Left lung (tissue), 10 donors: ENCODE data around the gene DYRK1A. TPM values are rescaled to one million over a fixed set of nuclear protein-coding genes. Genes with fewer than 3 reads are reported as not detected.
A peak's percentile ranks its signal among the peaks of the same experiment; 100 is the strongest.

Experiments
- ATAC-seq: fragments of 200-7000 bp; cut with Tn5 transposase; one replicate; pipeline ENCODE4 v1.9.1; 2020; ENCODE audit warnings: moderate library complexity
- DNase-seq, 4 donors: peaks; one replicate each; pipeline ENCODE4 v3.0.0-alpha.2; 2013 to 2020
- H3K27ac ChIP-seq, 2 donors: fragments of 200-600 bp; sonication (generic) in 1 of 2; one replicate each; pipeline versions ENCODE4 v1.5.0 to v1.8.0; 2020 to 2021
- H3K27me3 ChIP-seq, 2 donors: fragments of 200-600 bp; sonication (generic) in 1 of 2; one replicate each; pipeline versions ENCODE4 v1.5.0 to v1.8.0; 2020 to 2021
- H3K36me3 ChIP-seq, 2 donors: fragments of 200-600 bp; sonication (generic) in 1 of 2; one replicate each; pipeline versions ENCODE4 v1.5.0 to v1.8.0; 2020 to 2021
- H3K4me1 ChIP-seq, 2 donors: fragments of 200-600 bp; one replicate each; pipeline ENCODE4 v1.8.0; 2021
- H3K4me3 ChIP-seq, 2 donors: fragments of 200-600 bp; sonication (generic) in 1 of 2; one replicate each; pipeline versions ENCODE4 v1.5.0 to v1.8.0; 2020 to 2021; ENCODE audit warnings: mild to moderate bottlenecking in 1 of 2
- H3K9me3 ChIP-seq, 2 donors: fragments of 200-600 bp; sonication (generic) in 1 of 2; one replicate each; pipeline versions ENCODE4 v1.5.0 to v1.8.0; 2020 to 2021
- intact Hi-C, 2 donors: fragments of 100-400 bp; cut with DNase I; formaldehyde crosslinking; loops; one replicate each; pipeline versions ENCODE4 v1.11.2 to v1.14.2; 2022
- polyA plus RNA-seq, 6 donors: library from polyadenylated mRNA; unstranded; fragments of 120-200 nt; gene quantifications; one replicate each; pipeline ENCODE4 v1.2.1, GENCODE V29; 2013; ENCODE audit not compliant: insufficient read length in 6 of 6
- total RNA-seq, 2 donors: library from RNA; stranded (reverse); fragmentation: NEBNext Ultra II Directional; extraction: Animal tissue kit (Norgen Biotek cat#: 25700); gene quantifications; one replicate each; pipeline ENCODE4 v1.2.1, GENCODE V29; 2021
- TF ChIP-seq, protein P1 (sequence below), 2 donors: fragments of 200-600 bp; sonication (generic) in 1 of 2; IDR thresholded peaks; one replicate each; pipeline versions ENCODE4 v1.5.0 to v1.8.0; 2021; ENCODE audit warnings: antibody characterized with exemption in 2 of 2
- donor health status: DM: no; HTN: yes; CAD: no.
- donor health status: DM: no; HTN: no; CAD: no.

The DYRK1A gene
- total and polyA plus RNA-seq, 8 donors, result 57.0 to 69.9 (median 65.8) TPM

DNA sequence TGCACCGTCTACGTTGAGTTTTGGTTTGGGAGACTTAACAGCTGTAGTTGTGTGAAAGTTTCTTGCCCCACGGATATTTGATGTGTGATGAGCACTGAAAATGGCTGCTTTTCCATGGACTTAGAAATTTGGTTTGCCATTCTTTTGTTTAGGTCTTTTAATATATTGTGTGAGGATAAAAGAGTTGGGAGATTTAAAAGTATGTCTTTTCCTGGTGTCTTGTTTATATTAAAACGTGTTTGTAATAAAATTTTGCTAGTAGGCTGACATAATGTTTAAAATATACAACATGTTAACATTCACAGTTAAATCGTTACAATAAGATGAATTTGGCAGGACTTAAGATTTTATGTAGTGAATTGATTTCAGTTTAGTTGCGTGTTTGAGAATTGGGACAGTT lies 106.9 kb downstream of the DYRK1A start:
- H3K4me1 ChIP-seq, result peaks cover 0 to 28% of the 10 kb centered on the region in 2 donors
- no peak overlapping the region for H3K27ac ChIP-seq
- H3K27me3 ChIP-seq, result no peaks in the 10 kb centered on the region
- ATAC-seq, result no peak
- no peaks in the 10 kb centered on the region for H3K9me3 ChIP-seq
- no peak for DNase-seq
- no peak overlapping the region for H3K4me3 ChIP-seq
- TF ChIP-seq, protein P1, sequence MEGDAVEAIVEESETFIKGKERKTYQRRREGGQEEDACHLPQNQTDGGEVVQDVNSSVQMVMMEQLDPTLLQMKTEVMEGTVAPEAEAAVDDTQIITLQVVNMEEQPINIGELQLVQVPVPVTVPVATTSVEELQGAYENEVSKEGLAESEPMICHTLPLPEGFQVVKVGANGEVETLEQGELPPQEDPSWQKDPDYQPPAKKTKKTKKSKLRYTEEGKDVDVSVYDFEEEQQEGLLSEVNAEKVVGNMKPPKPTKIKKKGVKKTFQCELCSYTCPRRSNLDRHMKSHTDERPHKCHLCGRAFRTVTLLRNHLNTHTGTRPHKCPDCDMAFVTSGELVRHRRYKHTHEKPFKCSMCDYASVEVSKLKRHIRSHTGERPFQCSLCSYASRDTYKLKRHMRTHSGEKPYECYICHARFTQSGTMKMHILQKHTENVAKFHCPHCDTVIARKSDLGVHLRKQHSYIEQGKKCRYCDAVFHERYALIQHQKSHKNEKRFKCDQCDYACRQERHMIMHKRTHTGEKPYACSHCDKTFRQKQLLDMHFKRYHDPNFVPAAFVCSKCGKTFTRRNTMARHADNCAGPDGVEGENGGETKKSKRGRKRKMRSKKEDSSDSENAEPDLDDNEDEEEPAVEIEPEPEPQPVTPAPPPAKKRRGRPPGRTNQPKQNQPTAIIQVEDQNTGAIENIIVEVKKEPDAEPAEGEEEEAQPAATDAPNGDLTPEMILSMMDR (IDR thresholded peaks at IDR 0.05), result no peak
- peaks cover 0 to 18% of the 10 kb centered on the region in 2 donors for H3K36me3 ChIP-seq
- intact Hi-C loops, result no loop called here

DNA sequence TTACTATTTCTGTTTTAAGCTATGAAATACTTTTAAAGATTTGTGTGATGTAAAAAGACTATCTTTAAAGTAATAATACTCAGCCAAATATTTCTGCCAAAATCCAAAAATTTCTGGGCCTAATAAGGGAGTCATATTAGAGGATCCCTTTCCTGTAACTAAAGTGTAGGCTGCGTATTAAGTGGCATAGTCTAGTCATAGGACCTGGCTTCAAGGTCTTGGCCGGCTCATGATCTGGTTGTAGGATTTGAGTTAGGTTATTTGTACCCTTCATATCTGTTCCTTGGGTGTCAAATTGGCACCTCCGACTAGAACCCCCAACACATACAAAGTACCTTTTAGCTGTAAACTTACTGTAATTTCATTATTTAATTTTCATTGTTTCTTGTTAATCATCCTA lies 107.8 kb downstream of the DYRK1A start:
- Histone ChIP-seq H3K27ac (no peak overlapping the region), H3K36me3 (peaks cover 0 to 18% of the 10 kb centered on the region in 2 donors), H3K4me1 (peaks cover 0 to 34% of the 10 kb centered on the region in 2 donors), H3K27me3 (no peaks in the 10 kb centered on the region), H3K4me3 (no peak overlapping the region), H3K9me3 (no peaks in the 10 kb centered on the region)
- ATAC-seq, result no peak
- intact Hi-C loops, result no loop called here
- TF ChIP-seq, protein P1 (IDR thresholded peaks at IDR 0.05), result no peak
- DNase-seq, result no peak

DNA sequence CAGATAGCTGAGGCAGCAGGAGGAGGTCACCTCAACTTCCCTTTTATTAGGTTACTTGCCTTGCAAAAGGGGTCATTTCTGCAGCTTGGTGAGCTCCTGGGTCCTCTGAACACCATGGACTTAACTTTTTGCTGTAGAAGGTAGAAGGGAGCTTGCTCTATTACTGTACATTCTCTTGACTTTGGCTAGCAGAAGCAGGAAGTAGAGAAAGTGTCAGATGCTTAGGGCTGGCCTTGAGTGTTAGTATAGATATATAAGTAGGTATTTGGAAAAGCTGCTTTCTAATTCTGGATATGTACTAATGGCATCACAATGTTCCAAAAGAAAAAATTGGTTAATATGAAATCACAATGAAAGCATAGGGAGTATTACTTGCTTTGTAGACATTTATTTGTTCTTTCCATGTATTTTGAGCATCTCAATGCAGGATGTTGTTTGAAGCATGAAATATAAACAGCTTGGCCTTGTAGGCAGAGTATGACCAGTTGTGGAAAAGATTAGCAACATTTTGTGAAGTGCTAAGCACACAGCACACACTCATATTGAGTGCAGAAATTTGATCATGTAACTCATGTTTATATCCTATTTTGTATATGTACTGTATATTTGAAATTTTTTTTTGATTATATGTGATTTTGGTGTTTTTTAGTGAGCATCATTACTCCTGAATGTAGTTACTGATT lies 108.8 kb downstream of the DYRK1A start:
- TF ChIP-seq, protein P1 (IDR thresholded peaks at IDR 0.05), result no peak
- DNase-seq, result no peak
- peak; percentile 79 for ATAC-seq

DNA sequence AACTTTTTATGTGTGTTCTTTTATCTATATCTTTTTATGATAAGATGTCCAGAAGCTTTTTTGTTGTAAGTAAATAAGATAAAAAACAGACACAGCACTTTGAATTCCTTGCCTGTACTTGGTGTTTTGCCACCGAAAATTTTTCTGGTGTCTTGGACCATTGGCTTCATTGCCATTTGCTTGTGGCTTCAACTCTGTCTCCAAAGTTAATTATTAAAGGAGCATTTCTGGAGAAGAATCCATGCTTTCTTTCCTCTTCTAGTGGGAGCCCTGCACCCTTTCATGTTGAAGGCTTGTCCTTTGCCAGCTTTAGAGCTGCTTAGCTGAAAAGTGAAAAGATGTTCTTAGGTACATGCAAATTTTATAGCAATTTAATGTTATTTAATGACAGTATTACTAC lies 112.2 kb downstream of the DYRK1A start:
- DNase-seq, result no peak
- intact Hi-C loops, result no loop called here
- TF ChIP-seq, protein P1 (IDR thresholded peaks at IDR 0.05), result no peak
- no peak overlapping the region for H3K4me3 ChIP-seq
- H3K36me3 ChIP-seq, result peaks cover 0 to 37% of the 10 kb centered on the region in 2 donors
- peaks cover 0 to 28% of the 10 kb centered on the region in 2 donors for H3K4me1 ChIP-seq
- H3K9me3 ChIP-seq, result no peaks in the 10 kb centered on the region
- no peak overlapping the region for H3K27ac ChIP-seq
- ATAC-seq, result no peak
- H3K27me3 ChIP-seq, result no peaks in the 10 kb centered on the region

More for the DNA sequence above, 108.8 kb downstream of the DYRK1A start:
- no peaks in the 10 kb centered on the region for H3K9me3 ChIP-seq
- no peaks in the 10 kb centered on the region for H3K27me3 ChIP-seq
- H3K4me1 ChIP-seq, result peaks cover 0 to 34% of the 10 kb centered on the region in 2 donors
- intact Hi-C loops, result no loop called here
- H3K36me3 ChIP-seq, result peaks cover 0 to 18% of the 10 kb centered on the region in 2 donors
- H3K4me3 ChIP-seq, result no peak overlapping the region
- H3K27ac ChIP-seq, result no peak overlapping the region

DNA sequence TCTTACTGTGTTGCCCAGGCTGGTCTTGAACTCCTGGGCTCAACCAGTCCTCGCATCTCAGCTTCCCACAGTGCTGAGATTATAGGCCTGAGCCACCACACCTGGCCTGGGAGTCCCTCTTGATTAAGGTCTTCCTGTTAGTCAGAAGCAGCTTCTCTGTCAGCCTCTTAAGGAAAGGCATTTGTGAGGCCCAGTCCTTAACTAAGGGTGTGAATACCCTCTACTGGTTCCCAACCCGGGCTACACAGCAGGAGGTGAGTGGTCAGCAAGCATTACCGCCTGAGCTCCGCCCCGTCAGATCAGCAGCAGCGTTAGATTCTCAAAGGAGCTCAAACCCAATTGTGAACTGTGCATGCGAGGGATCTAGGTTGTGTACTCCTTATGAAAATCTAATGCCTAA lies 117.2 kb downstream of the DYRK1A start:
- Histone ChIP-seq H3K27me3 (no peaks in the 10 kb centered on the region), H3K36me3 (peaks cover 0 to 50% of the 10 kb centered on the region in 2 donors), H3K4me1 (peaks cover 0 to 7% of the 10 kb centered on the region in 2 donors), H3K27ac (no peak overlapping the region), H3K9me3 (no peaks in the 10 kb centered on the region), H3K4me3 (no peak overlapping the region)
- TF ChIP-seq, protein P1 (IDR thresholded peaks at IDR 0.05), result no peak
- no peak for ATAC-seq
- intact Hi-C loops, result no loop called here
- no peak for DNase-seq
